HepG2 (cell line): ENCODE measurements around the gene FAT1. TPM values are rescaled to one million over a fixed set of nuclear protein-coding genes. Genes with fewer than 3 reads are reported as not detected.
A peak's percentile ranks its signal among the peaks of the same experiment; 100 is the strongest.

ENCODE experiments used
- ARID3A ChIP-seq: IDR thresholded peaks from 2 replicates; pipeline ENCODE4 v1.6.1; 2012; ENCODE audit warnings: low read depth, low read length, improper control_type of control experiment
- ARID5B ChIP-seq: IDR thresholded peaks from 2 replicates; pipeline ENCODE4 v1.4.0; 2020; ENCODE audit warnings: mild to moderate bottlenecking, missing genetic modification reagents
- HHEX ChIP-seq: IDR thresholded peaks from 2 replicates; pipeline ENCODE4 v1.6.1; 2016; ENCODE audit warnings: control low read depth
- HOXA3 ChIP-seq: sonication (generic); formaldehyde crosslinking; IDR thresholded peaks from 2 replicates; pipeline ENCODE4 v1.5.0; 2020; ENCODE audit warnings: missing genetic modification reagents
- KDM3A ChIP-seq: IDR thresholded peaks from 2 replicates; pipeline ENCODE4 v1.6.1; 2018; ENCODE audit warnings: low read depth, missing compliant biosample characterization
- MYC ChIP-seq: sonication (generic); formaldehyde crosslinking; IDR thresholded peaks from 2 replicates; pipeline ENCODE4 v1.9.0; 2021; ENCODE audit warnings: missing genetic modification reagents, borderline replicate concordance
- NFE2 ChIP-seq: sonication (generic); formaldehyde crosslinking; IDR thresholded peaks from 2 replicates; pipeline ENCODE4 v1.4.0; 2020; ENCODE audit warnings: missing genetic modification reagents
- PHF21A ChIP-seq: sonication (generic); formaldehyde crosslinking; IDR thresholded peaks from 2 replicates; pipeline ENCODE4 v1.5.0; 2020; ENCODE audit warnings: mild to moderate bottlenecking, missing genetic modification reagents
- SALL1 ChIP-seq: sonication (generic); formaldehyde crosslinking; IDR thresholded peaks from 2 replicates; pipeline ENCODE4 v1.8.0; 2022; ENCODE audit warnings: mild to moderate bottlenecking, missing genetic modification reagents
- SNAPC2 ChIP-seq: sonication (generic); formaldehyde crosslinking; IDR thresholded peaks from 2 replicates; pipeline ENCODE4 v1.8.1; 2022; ENCODE audit warnings: mild to moderate bottlenecking, missing genetic modification reagents
- STAT6 ChIP-seq: sonication (generic); formaldehyde crosslinking; IDR thresholded peaks from 2 replicates; pipeline ENCODE4 v1.4.0; 2020; ENCODE audit warnings: missing genetic modification reagents, mild to moderate bottlenecking, borderline replicate concordance
- USF2 ChIP-seq, 2 experiments: sonication (generic) in 1 of 2; formaldehyde crosslinking in 1 of 2; IDR thresholded peaks; 2 replicates each; pipeline versions ENCODE4 v1.5.1 to v1.6.1; 2011 to 2020; ENCODE audit warnings: borderline replicate concordance in 1 of 2, low read depth in 1 of 2, low read length in 1 of 2, mild to moderate bottlenecking in 1 of 2, missing genetic modification reagents in 1 of 2, moderate library complexity in 1 of 2
- ZNF160 ChIP-seq: sonication (generic); formaldehyde crosslinking; IDR thresholded peaks from 2 replicates; pipeline ENCODE4 v1.8.0; 2022; ENCODE audit warnings: mild to moderate bottlenecking, inconsistent platforms, missing genetic modification reagents
- ZNF549 ChIP-seq: sonication (generic); formaldehyde crosslinking; IDR thresholded peaks from 2 replicates; pipeline ENCODE4 v1.5.0; 2020; ENCODE audit warnings: missing genetic modification reagents
- ZNF652 ChIP-seq: IDR thresholded peaks from 2 replicates; pipeline ENCODE4 v1.6.1; 2016; ENCODE audit warnings: low read depth, borderline replicate concordance
- ZNF710 ChIP-seq: sonication (generic); formaldehyde crosslinking; IDR thresholded peaks from 2 replicates; pipeline ENCODE4 v1.5.0; 2020; ENCODE audit warnings: mild to moderate bottlenecking, missing genetic modification reagents, borderline replicate concordance
- polyA plus RNA-seq, 8 experiments: library from polyadenylated mRNA; depleted of rRNA in 3 of 8; stranded (reverse) in 7 of 8; unstranded in 1 of 8; fragments of >200 nt; fragmentation: Illumina TruSeq in 4 of 8; extraction: Trizol in 4 of 8; gene quantifications; 2 replicates each; pipeline versions ENCODE4 v1.2.1 to v1.2.3, GENCODE V29; 2011 to 2016; ENCODE audit warnings: low read depth in 4 of 8, missing spikeins in 1 of 8, mixed read lengths in 1 of 8; ENCODE audit not compliant: insufficient read depth in 1 of 8
- total RNA-seq, 5 experiments: library from RNA; depleted of rRNA; stranded (reverse); fragments of >200 nt; fragmentation: Illumina TruSeq; extraction: Trizol; gene quantifications; 2 replicates each; pipeline ENCODE4 v1.2.3, GENCODE V29; 2016; ENCODE audit warnings: low read depth in 1 of 5

Gene FAT1
- total and polyA plus RNA-seq, 2 of the 13 experiments (the other 11 are each of a cell fraction or from before 2014, with no cell fraction given), result 185 to 216 TPM

GRCh38 chr4:186728631-186729271, 5.1 kb upstream of the FAT1 start (continued):
- no peak for TF ChIP-seq MYC (CRISPR knock-in tag)
- TF ChIP-seq STAT6 (CRISPR knock-in tag), result no peak
- TF ChIP-seq NFE2 (CRISPR knock-in tag), result no peak
- TF ChIP-seq KDM3A (CRISPR knock-in tag), result 0 out of 2 replicates have a peak, but pooled peaks have one; percentile 41
- peak; percentile 70 for TF ChIP-seq SALL1 (CRISPR knock-in tag)
- 0 out of 2 replicates have a peak, but pooled peaks have one; percentile 25 for TF ChIP-seq ZNF160
- TF ChIP-seq HOXA3 (CRISPR knock-in tag), result peak; percentile 47; the same call in 1 of the 2 replicates
- TF ChIP-seq USF2 (IDR thresholded peaks at IDR 0.05; ENCODE audit: low read depth, low read length), result no peak
- no peak for TF ChIP-seq USF2 (CRISPR knock-in tag; IDR thresholded peaks at IDR 0.05; ENCODE audit: borderline replicate concordance)
- TF ChIP-seq ZNF652 (CRISPR knock-in tag), result peak; percentile 61; the same call in 1 of the 2 replicates
- no peak; the same call in 1 of the 2 replicates for TF ChIP-seq SNAPC2 (CRISPR knock-in tag)
- peak; percentile 89 for TF ChIP-seq ARID3A
- TF ChIP-seq HHEX, result 0 out of 2 replicates have a peak, but pooled peaks have one; percentile 39
- 0 out of 2 replicates have a peak, but pooled peaks have one; percentile 34 for TF ChIP-seq PHF21A (CRISPR knock-in tag)
- TF ChIP-seq ZNF710 (CRISPR knock-in tag), result no peak
- no peak for TF ChIP-seq ZNF549
- peak; percentile 92 for TF ChIP-seq ARID5B (CRISPR knock-in tag)
